VCaP (cell line): ENCODE results near the gene TAS2R7.

Experiments
- H3K27ac ChIP-seq: fragments of 450-650 bp; 2 replicates; pipeline ENCODE4 v1.5.1; 2017
- TF ChIP-seq, protein P1 (sequence below): fragments of 450-650 bp; conservative IDR thresholded peaks from 2 replicates; pipeline ENCODE4 v1.5.1; 2017; ENCODE audit warnings: mild to moderate bottlenecking, moderate library complexity

TAS2R7 gene, protein sequence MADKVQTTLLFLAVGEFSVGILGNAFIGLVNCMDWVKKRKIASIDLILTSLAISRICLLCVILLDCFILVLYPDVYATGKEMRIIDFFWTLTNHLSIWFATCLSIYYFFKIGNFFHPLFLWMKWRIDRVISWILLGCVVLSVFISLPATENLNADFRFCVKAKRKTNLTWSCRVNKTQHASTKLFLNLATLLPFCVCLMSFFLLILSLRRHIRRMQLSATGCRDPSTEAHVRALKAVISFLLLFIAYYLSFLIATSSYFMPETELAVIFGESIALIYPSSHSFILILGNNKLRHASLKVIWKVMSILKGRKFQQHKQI

DNA sequence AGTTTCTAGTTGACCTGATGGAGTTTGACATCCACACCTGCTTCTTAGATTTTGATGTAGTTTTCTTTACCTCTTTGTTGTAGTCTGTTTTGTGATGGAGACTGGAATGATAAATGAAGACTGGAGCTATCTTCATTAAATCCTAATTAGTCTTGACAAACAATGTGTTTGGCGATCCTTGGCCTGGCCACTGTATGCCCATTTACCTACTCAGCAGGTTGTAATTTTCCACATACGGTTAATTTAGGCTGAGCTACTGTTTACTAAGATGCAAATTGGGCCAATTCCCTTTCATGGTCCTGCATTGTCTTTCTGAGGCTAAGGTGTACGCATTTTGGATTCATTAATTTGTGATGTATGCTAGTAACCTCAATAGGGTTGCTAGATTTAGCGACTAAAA lies at the start of gene TAS2R7:
TSS of gene TAS2R7 (minus strand) at position 41 of the 400 bp plus-strand sequence. CDS start 57 bp downstream, outside the sequence.
- TF ChIP-seq, protein P1, sequence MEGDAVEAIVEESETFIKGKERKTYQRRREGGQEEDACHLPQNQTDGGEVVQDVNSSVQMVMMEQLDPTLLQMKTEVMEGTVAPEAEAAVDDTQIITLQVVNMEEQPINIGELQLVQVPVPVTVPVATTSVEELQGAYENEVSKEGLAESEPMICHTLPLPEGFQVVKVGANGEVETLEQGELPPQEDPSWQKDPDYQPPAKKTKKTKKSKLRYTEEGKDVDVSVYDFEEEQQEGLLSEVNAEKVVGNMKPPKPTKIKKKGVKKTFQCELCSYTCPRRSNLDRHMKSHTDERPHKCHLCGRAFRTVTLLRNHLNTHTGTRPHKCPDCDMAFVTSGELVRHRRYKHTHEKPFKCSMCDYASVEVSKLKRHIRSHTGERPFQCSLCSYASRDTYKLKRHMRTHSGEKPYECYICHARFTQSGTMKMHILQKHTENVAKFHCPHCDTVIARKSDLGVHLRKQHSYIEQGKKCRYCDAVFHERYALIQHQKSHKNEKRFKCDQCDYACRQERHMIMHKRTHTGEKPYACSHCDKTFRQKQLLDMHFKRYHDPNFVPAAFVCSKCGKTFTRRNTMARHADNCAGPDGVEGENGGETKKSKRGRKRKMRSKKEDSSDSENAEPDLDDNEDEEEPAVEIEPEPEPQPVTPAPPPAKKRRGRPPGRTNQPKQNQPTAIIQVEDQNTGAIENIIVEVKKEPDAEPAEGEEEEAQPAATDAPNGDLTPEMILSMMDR, result no peak
- no peak within 1 kb of the TSS for H3K27ac ChIP-seq

DNA sequence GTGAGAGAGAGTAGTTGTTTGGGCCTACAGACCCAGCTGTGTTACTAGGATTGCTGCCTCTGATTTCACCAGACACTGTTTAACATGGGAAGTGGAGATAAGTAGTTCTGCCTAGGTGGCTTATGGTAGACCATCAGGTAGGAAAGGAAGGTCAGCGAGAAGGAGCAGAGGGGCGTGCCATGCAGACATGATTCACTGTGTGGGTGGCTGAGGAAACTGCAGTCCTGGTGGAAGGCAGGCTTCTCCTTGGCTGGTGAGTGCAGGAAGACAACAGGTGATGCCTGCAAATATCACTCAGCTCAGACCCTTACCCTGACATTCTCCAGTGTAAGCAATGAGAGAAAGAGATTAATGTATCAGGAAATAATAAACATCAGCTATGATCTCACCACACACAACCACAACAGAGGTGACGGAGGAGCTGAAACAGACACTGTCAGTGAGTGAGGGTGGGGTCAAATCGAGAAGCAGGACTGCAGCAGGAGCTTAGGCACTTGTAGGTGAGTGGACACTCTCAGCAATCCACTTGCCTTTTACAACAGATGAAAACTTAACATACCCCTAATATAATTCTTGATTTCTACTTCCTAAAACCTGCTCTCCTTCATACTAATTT lies 48.9 kb upstream of the TAS2R7 start:
- no peak overlapping the region for H3K27ac ChIP-seq

DNA sequence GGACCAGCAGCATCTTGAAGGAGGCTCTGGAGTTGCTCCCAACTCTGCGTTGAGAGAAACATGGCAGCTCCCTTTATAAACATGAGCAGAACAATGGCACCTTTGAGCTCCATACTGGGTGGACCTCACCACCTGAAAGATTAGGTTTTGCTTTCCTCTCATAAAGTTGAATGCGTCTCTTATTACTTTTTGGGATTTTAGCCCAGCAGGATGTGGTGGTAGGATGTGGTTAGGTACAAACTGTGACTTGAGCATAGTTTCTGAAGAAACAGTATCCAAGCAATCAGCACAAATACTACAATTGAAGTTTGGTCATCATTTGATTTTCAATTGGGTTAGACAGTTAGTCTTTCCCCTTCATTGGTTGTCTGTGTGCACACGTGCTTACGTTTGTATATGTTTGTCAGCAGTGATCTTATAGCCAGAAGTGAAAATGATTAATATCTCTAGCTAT lies 47.0 kb upstream of the TAS2R7 start, which contains the start of gene PRR4:
TSS of gene PRR4 (minus strand) at position 51 of the 454 bp plus-strand sequence. CDS start at position 13, 38 bp downstream.
- TF ChIP-seq, protein P1, result no peak
- no peak within 1 kb of the TSS for H3K27ac ChIP-seq

More for the DNA sequence above, 48.9 kb upstream of the TAS2R7 start:
- TF ChIP-seq, protein P1, result no peak

DNA sequence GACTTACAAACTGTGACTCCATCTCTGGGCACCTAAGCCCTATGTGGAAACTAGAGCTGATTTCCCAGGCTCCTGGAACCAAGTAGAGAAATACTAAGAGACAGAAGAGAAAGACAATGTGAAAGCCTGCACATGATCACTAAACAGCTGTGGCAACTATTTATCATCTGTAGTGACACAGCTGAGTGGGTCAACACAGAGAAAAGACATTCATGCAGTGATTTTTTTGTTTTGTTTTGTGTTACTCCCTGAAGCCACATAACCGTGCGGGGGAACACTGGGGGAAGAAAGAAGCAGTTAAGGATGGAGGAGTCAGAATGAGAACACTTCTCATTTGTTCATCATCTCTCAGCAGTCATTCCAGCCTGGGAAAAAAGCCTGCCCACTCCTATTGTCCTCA lies 45.3 kb upstream of the TAS2R7 start:
- no peak overlapping the region for H3K27ac ChIP-seq
- TF ChIP-seq, protein P1, result no peak

DNA sequence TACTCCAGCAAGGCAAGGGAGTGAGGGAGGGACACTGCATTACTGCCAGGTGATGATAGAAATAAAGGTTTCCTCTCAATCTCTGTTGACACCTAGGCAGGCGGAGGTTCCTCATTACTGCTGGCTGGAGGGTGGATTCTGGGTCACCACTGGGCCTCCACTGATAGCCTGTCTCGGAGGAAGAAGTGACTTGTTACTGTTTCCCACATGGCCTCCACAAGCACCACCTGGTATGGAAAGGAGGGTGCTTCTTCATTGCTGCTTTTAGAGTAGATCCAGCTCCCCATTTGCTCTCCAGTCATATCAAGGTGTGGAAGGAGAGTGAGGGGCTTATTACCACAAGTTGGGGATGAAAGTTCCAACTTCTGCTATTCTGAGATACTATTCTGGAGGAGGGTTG lies 40.4 kb upstream of the TAS2R7 start:
- no peak overlapping the region for H3K27ac ChIP-seq
- TF ChIP-seq, protein P1, result no peak

DNA sequence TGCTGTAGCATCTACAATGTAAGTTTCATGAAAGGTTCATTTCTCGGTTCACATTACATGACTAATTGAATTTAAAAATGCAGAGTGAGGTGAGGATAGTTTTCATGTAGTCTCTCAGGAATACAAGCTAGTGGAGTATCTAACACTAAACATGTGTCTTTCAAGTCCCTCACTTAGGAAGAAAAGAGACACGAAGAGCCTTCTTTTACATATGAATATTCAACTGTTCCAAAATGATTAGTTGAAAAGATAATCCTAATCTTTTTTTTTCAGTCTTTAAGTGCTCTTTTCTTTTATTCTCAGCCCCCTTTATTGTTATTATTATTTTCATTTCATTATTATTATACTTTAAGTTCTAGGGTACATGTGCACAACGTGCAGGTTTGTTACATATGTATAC lies 36.0 kb upstream of the TAS2R7 start:
- no peak overlapping the region for H3K27ac ChIP-seq
- TF ChIP-seq, protein P1, result no peak

DNA sequence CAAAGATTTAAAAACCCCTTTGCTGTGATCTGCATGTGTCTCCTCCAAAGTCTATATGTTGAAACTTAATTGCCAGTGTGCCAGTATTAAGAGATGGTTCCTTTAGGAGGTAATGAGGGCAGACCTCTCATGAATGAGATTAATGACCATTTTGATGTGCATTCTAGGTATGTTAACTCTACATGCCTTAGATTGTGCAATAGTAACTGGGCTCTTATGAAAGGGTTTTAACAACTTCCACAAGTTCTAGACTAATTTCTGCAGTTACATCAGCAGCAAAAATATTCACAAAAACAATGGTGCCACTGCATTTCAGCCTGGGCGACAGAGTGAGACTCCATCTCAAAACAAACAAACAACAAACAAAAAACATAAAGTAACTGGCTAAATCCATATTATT lies 27.6 kb upstream of the TAS2R7 start:
- H3K27ac ChIP-seq, result no peak overlapping the region
- TF ChIP-seq, protein P1, result no peak
